ENCODE data around the gene EIF3I.

The EIF3I gene

DNA sequence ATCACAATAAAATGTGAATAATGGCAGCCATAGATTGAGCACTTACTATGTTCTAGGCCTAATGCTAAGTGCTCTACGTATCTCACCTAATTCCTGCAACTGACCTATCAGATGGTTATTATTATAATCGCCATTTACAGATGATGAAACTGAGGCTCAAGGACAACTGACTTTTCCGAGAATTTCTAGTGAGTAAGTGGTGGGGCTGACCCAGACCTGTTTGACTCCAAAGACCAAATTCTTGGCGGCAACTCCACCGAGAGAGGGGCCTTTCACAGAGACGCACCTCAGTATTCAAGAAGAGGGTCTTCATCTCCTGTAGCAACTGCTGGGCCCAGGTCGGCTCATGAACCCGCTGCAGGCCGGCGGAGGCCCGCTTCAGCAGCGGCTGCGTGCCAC lies 627 bp upstream of the EIF3I start:
- Histone ChIP-seq H3K36me3 (ENCODE audit: control insufficient read depth, insufficient read depth, low read length) (peaks cover 5% of the 10 kb centered on the region), H3K4me1 (ENCODE audit: control insufficient read depth, insufficient read depth, low read length) (peaks cover 12% of the 10 kb centered on the region), H3K4me3 (ENCODE audit: low read length) (peak overlapping the region; percentile 97), H3K9ac (ENCODE audit: low read length) (peak overlapping the region; percentile 27), H3K27me3 (ENCODE audit: control insufficient read depth, insufficient read depth, low read length) (no peaks in the 10 kb centered on the region), H3K27ac (ENCODE audit: low read depth, low read length) (peak overlapping the region; percentile 94)

DNA sequence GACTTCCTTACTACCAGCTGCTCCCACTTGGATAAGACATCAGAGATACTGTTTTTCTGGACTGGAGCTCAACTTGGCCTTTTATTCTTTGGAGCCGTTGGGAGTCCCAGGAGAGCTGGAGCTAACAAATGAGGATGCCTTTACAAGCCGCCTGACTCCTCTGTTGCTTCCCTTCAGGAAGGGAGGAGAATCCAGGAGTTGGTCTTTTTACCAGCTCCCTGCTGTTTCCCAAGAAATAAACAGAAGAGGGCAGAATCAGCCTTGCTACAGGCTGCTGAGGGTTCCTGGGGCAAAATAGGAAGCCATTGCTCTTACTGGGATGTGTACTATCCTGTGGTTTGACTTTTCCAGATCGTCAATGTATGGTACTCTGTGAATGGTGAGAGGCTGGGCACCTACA lies 1.5 kb downstream of the EIF3I start:
- H3K36me3 ChIP-seq (ENCODE audit: control insufficient read depth, insufficient read depth, low read length), result peaks cover 10% of the 10 kb centered on the region
- H3K4me1 ChIP-seq (ENCODE audit: control insufficient read depth, insufficient read depth, low read length), result peaks cover 12% of the 10 kb centered on the region
- no peak overlapping the region for H3K4me3 ChIP-seq (ENCODE audit: low read length)
- no peak overlapping the region for H3K9ac ChIP-seq (ENCODE audit: low read length)
- H3K27me3 ChIP-seq (ENCODE audit: control insufficient read depth, insufficient read depth, low read length), result no peaks in the 10 kb centered on the region
- no peak overlapping the region for H3K27ac ChIP-seq (ENCODE audit: low read depth, low read length)

DNA sequence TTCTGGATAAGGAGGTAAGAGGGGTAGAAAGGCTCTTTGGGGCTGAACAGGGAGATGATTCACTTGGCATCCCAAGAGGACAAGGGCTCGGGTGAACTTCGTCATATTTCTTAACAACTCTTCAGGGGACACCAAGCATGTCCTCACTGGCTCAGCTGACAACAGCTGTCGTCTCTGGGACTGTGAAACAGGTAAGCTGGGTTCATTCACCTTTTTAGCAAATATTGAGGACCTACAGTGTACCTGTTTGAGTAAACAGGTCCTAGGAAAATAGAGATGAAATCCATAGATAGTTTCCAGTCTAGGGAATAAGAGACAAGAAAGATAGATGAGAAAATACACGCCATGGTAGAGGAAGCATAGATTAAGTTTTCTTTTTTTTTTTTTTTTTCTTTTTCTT lies 2.1 kb downstream of the EIF3I start:
- Histone ChIP-seq H3K27ac (ENCODE audit: low read depth, low read length) (no peak overlapping the region), H3K4me1 (ENCODE audit: control insufficient read depth, insufficient read depth, low read length) (peaks cover 12% of the 10 kb centered on the region), H3K27me3 (ENCODE audit: control insufficient read depth, insufficient read depth, low read length) (no peaks in the 10 kb centered on the region), H3K4me3 (ENCODE audit: low read length) (no peak overlapping the region), H3K9ac (ENCODE audit: low read length) (no peak overlapping the region), H3K36me3 (ENCODE audit: control insufficient read depth, insufficient read depth, low read length) (peaks cover 15% of the 10 kb centered on the region)

DNA sequence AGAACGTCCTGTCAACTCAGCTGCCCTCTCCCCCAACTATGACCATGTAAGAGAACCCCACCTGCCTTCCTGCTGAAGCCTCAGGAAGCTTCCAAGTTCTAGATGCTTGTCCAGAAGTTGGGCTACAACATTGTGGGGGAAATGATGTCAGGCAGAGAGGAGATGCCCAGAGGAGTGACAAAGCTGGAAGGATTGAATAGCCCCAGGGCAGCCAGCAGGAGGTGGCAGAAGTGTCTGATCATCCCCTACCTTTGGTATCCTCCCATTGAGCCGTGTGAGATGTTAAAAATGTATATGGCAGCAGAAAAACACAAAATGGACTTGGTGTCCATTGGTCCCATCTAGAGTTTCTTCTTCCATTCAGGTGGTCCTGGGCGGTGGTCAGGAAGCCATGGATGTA lies 6.6 kb downstream of the EIF3I start:
- H3K4me1 ChIP-seq (ENCODE audit: control insufficient read depth, insufficient read depth, low read length), result no peaks in the 10 kb centered on the region
- peaks cover 24% of the 10 kb centered on the region for H3K36me3 ChIP-seq (ENCODE audit: control insufficient read depth, insufficient read depth, low read length)
- no peak overlapping the region for H3K9ac ChIP-seq (ENCODE audit: low read length)
- no peaks in the 10 kb centered on the region for H3K27me3 ChIP-seq (ENCODE audit: control insufficient read depth, insufficient read depth, low read length)
- H3K4me3 ChIP-seq (ENCODE audit: low read length), result no peak overlapping the region
- no peak overlapping the region for H3K27ac ChIP-seq (ENCODE audit: low read depth, low read length)

DNA sequence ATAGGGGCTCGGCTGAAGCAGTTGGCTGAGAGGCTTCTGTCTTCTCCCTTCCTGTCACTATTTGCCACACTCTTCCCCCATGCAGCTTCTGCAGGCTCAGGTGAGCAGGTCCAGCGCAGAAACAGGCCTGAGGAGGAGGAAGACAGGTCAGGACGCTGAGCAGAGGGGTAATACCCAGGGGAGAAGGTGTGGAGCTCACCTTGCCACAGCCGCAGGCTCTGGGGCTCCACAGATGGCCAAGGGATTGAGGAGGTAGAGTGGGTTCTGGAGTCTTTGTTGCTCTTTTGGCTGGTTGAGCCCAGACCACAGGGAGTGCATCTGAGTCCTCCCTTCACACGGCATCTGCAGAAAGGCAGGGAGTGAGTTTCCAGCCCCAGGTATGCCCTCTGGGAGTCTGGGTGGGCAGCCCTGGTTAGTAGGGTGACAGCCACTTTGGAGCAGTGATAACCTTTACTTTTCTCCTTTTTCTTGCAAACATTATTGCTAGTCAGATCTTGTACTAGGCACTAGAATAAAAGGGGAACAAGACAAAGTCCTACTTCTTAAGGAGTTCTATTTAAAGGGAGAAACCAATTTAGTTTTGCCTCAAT lies 9.7 kb downstream of the EIF3I start:
- H3K9ac ChIP-seq (ENCODE audit: low read length), result no peak overlapping the region
- H3K4me3 ChIP-seq (ENCODE audit: low read length), result no peak overlapping the region
- peaks cover 24% of the 10 kb centered on the region for H3K36me3 ChIP-seq (ENCODE audit: control insufficient read depth, insufficient read depth, low read length)
- no peaks in the 10 kb centered on the region for H3K4me1 ChIP-seq (ENCODE audit: control insufficient read depth, insufficient read depth, low read length)
- no peaks in the 10 kb centered on the region for H3K27me3 ChIP-seq (ENCODE audit: control insufficient read depth, insufficient read depth, low read length)
- no peak overlapping the region for H3K27ac ChIP-seq (ENCODE audit: low read depth, low read length)

DNA sequence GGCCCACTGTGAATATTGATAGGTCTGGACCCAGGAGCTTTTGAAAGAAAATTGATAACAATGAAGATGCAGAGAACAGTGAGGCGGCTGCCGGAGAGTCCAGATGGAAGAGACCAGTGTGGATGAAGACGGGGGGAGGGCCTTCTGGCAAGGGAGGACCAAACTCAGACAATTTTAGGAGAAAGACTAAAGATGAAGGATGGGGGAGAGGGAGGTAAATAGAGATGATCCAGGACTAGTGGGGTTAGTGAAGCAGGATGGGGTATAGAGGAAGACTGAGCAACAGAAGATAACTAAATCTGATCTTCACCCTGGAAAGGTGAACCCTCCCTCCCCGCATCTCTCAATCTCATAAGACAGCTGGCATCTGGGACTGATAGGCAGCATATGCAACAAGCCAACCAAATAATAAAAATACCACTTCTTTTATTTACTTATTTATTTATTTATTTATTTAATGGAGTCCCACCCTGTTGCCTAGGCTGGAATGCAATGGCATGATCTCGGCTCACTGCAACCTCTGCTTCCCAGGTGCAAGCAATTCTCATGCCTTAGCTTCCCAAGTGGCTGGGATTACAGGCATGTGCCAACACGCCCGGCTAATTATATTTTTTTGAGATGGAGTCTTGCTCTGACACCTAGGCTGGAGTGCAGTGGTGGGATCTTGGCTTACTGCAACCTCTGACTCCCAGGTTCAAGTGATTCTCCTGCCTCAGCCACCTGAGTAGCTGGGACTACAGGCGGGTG lies 10.5 kb downstream of the EIF3I start:
- H3K36me3 ChIP-seq (ENCODE audit: control insufficient read depth, insufficient read depth, low read length), result peaks cover 23% of the 10 kb centered on the region
- no peaks in the 10 kb centered on the region for H3K27me3 ChIP-seq (ENCODE audit: control insufficient read depth, insufficient read depth, low read length)
- H3K4me3 ChIP-seq (ENCODE audit: low read length), result no peak overlapping the region
- no peak overlapping the region for H3K9ac ChIP-seq (ENCODE audit: low read length)
- no peak overlapping the region for H3K27ac ChIP-seq (ENCODE audit: low read depth, low read length)
- no peaks in the 10 kb centered on the region for H3K4me1 ChIP-seq (ENCODE audit: control insufficient read depth, insufficient read depth, low read length)

DNA sequence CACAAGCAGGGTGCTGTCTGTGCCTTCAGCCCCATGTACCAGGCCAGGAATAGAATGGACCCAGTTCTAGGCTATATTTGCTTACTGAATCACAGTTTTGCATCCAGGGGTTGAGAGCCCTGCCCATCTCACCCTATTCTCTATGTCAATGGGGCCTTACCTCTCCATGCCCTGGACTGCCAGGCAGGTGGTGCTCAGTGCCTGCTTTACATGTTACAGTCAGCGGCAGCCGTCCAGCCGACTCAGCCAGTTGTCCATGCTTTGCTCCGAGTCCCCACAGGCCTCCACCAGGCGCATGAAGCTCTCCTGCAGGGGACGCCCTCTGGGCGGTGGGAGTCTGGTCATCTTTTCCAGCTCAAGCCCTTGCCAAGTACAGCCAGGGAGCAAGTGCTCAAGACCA lies 12.6 kb downstream of the EIF3I start:
- no peaks in the 10 kb centered on the region for H3K27me3 ChIP-seq (ENCODE audit: control insufficient read depth, insufficient read depth, low read length)
- H3K4me1 ChIP-seq (ENCODE audit: control insufficient read depth, insufficient read depth, low read length), result no peaks in the 10 kb centered on the region
- H3K27ac ChIP-seq (ENCODE audit: low read depth, low read length), result no peak overlapping the region
- no peak overlapping the region for H3K4me3 ChIP-seq (ENCODE audit: low read length)
- H3K36me3 ChIP-seq (ENCODE audit: control insufficient read depth, insufficient read depth, low read length), result peaks cover 9% of the 10 kb centered on the region
- no peak overlapping the region for H3K9ac ChIP-seq (ENCODE audit: low read length)

DNA sequence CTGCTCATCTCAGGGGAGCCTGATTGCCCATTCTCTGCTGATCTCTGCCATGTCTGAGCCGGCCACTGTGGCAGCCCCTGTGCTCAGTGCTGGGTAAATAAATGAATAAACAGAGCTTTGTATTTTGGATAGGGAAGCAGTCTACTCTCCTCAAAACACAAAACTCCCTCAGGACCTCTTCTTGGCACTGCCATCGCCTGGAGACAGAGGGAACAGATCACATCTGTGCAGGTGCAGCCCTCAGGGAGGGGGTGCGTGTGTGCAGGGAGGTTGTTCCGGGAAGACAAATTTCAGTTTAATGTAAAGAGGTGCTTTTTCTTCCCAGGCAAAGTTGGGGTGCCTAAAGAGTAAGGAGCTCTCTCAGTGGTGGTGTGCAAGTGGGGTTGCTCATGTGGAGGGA lies 17.1 kb downstream of the EIF3I start:
- Histone ChIP-seq H3K27ac (ENCODE audit: low read depth, low read length) (no peak overlapping the region), H3K27me3 (ENCODE audit: control insufficient read depth, insufficient read depth, low read length) (no peaks in the 10 kb centered on the region), H3K36me3 (ENCODE audit: control insufficient read depth, insufficient read depth, low read length) (no peaks in the 10 kb centered on the region), H3K4me1 (ENCODE audit: control insufficient read depth, insufficient read depth, low read length) (no peaks in the 10 kb centered on the region), H3K9ac (ENCODE audit: low read length) (no peak overlapping the region), H3K4me3 (ENCODE audit: low read length) (no peak overlapping the region)

DNA sequence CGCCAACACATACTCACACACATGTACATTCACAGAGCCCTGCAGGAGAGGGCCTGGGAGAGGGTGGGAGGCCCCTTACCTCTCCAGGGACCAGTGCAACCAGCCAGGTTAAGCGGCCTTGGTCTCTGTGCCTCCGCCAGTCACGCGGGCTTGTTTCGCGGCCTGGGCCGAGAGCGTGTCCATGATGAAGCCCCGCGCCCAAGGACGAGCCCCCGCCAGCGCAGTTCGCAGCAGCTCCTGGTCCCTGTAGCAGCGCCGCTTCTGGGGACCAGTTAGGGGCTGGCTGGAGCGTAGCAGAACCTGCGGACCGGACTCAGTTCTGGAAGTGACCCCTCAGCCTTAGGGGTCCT lies 17.6 kb downstream of the EIF3I start:
- peak overlapping the region; percentile 79 for H3K4me3 ChIP-seq (ENCODE audit: low read length)
- H3K4me1 ChIP-seq (ENCODE audit: control insufficient read depth, insufficient read depth, low read length), result no peaks in the 10 kb centered on the region
- no peaks in the 10 kb centered on the region for H3K27me3 ChIP-seq (ENCODE audit: control insufficient read depth, insufficient read depth, low read length)
- no peaks in the 10 kb centered on the region for H3K36me3 ChIP-seq (ENCODE audit: control insufficient read depth, insufficient read depth, low read length)
- H3K9ac ChIP-seq (ENCODE audit: low read length), result no peak overlapping the region
- H3K27ac ChIP-seq (ENCODE audit: low read depth, low read length), result peak overlapping the region; percentile 75

DNA sequence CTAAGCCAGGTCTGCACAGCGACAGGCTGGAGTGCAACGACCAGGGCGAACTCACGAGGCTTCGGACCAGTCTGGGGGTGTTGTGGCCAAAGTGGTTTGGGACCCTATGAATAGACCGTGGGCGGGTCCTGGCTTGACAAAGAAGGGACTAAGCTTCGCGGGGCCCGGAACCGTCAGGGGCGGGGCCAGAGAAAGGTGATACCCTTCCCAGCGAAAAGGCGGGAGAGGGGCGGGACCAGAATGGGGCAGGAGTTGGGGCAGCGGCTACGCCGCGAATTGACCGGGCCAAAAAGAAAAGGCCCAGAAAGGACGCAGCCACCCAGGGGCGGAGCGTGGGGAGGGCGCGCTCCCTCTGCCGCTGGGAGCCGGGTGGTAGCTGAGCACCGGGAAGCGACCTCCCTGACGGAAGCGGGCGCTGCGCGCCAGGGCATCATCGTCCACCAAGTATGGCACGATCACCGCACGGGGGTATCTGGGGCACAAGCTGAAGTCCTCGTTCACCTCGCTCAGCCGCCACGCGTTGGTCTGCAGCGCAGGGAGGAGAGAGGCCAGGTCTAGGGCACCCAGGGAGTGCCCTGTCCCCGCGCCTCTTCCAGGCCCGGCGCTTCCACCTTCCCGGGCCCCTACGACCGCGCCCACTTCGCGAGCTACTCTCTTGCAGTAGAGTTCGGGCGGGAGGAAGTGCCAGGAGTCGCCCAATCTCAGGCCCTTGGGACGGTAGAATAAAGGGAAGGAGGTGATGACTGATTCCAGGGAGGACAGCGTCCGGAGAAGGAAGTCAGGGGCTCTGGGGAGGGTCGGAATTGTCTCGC lies 18.1 kb downstream of the EIF3I start:
- Histone ChIP-seq H3K9ac (ENCODE audit: low read length) (peak overlapping the region; percentile 38), H3K27ac (ENCODE audit: low read depth, low read length) (peak overlapping the region; percentile 75), H3K36me3 (ENCODE audit: control insufficient read depth, insufficient read depth, low read length) (no peaks in the 10 kb centered on the region), H3K4me3 (ENCODE audit: low read length) (peak overlapping the region; percentile 79), H3K4me1 (ENCODE audit: control insufficient read depth, insufficient read depth, low read length) (no peaks in the 10 kb centered on the region), H3K27me3 (ENCODE audit: control insufficient read depth, insufficient read depth, low read length) (no peaks in the 10 kb centered on the region)

DNA sequence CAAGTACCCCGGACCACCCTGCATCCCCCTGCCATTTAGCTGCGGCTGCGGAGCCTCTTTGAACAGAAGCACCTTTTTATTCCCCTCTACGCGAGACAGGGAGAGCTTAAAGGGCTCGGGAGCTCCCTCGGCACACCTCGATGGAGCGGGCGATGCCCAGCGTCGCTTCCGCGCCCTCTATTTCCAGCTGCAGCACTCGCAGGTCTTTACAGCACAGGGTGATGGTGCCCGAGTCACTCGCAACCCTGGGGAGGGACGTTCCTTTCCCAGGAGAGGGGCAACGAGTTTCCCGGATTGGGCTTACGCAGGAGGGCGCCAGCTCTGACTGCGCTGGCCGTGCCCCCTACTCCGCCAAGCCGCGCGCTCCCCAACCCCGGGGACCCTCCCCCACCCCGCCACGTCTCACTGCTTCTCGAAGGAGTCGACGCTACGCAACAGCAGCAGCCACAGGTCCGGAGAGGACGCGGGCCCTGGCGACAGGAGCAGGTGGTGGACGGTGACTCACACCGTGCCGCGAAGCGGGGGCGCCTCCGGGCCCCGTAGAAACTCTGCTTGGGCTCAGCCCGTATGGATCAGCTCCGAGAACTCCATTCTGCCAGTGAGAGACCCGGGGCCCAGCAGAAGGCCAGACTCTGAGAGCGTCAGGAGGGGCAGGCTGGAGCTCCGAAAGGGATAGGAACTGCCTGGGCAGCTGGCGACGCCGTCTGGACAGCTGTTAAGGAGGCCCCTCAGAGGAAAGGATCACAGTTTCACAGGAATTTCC lies 19.0 kb downstream of the EIF3I start:
- Histone ChIP-seq H3K4me3 (ENCODE audit: low read length) (peak overlapping the region; percentile 79), H3K36me3 (ENCODE audit: control insufficient read depth, insufficient read depth, low read length) (no peaks in the 10 kb centered on the region), H3K27me3 (ENCODE audit: control insufficient read depth, insufficient read depth, low read length) (no peaks in the 10 kb centered on the region), H3K4me1 (ENCODE audit: control insufficient read depth, insufficient read depth, low read length) (no peaks in the 10 kb centered on the region), H3K27ac (ENCODE audit: low read depth, low read length) (peak overlapping the region; percentile 75), H3K9ac (ENCODE audit: low read length) (peak overlapping the region; percentile 59)

DNA sequence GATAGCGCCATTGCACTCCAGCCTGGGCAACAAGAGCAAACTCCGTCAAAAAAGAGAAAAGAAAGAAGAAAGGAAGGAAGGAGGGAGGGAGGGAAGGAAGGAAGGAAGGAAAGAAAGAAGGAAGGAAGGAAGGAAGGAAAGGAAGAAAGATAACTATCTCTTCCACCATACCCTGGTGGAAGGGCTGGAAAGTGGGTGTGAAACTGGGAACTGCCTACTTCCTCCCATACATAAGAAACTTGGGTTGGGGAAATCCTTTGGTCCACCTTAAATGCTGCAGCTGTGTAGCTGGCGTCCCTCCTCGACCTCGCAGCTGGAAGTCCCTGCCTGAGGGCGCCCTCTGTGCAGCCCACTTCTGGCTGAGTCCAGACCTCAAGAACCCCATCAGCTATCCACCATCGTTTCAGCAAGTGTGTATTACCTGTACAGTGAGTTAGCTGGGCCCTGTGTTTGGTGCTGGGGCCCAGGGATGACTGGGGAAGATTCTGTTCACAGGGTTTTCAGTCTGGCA lies 20.2 kb downstream of the EIF3I start:
- H3K36me3 ChIP-seq (ENCODE audit: control insufficient read depth, insufficient read depth, low read length), result no peaks in the 10 kb centered on the region
- H3K9ac ChIP-seq (ENCODE audit: low read length), result no peak overlapping the region
- peaks cover 5% of the 10 kb centered on the region for H3K4me1 ChIP-seq (ENCODE audit: control insufficient read depth, insufficient read depth, low read length)
- no peak overlapping the region for H3K27ac ChIP-seq (ENCODE audit: low read depth, low read length)
- H3K4me3 ChIP-seq (ENCODE audit: low read length), result no peak overlapping the region
- no peaks in the 10 kb centered on the region for H3K27me3 ChIP-seq (ENCODE audit: control insufficient read depth, insufficient read depth, low read length)
